ENCODE measurements around the gene LHFPL6.

LHFPL6 gene

GRCh38 chr13:39407786-39408185 lies 195.2 kb downstream of the LHFPL6 start:
- Histone ChIP-seq H3K36me3 (no peaks in the 10 kb centered on the region), H3K4me1 (ENCODE audit: control insufficient read depth in 1 of 2, insufficient read depth in 1 of 2, low read depth in 1 of 2, low read length in 1 of 2) (no peaks in the 10 kb centered on the region), H3K27me3 (no peaks in the 10 kb centered on the region), H3K4me3 (ENCODE audit: low read depth in 1 of 2, low read length in 1 of 2) (no peak overlapping the region), H3K9me3 (no peaks in the 10 kb centered on the region), H3K27ac (no peak overlapping the region)
- no peak for TF ChIP-seq CTCF (IDR thresholded peaks at IDR 0.05)

- no peak for TF ChIP-seq CTCF (IDR thresholded peaks at IDR 0.05)
- H3K27ac ChIP-seq: no peak overlapping the region
- H3K9me3 ChIP-seq: no peaks in the 10 kb centered on the region
- no peaks in the 10 kb centered on the region for H3K36me3 ChIP-seq
- no peaks in the 10 kb centered on the region for H3K4me1 ChIP-seq (ENCODE audit: control insufficient read depth in 1 of 2, insufficient read depth in 1 of 2, low read depth in 1 of 2, low read length in 1 of 2)
- no peak overlapping the region for H3K4me3 ChIP-seq (ENCODE audit: low read depth in 1 of 2, low read length in 1 of 2)
- no peaks in the 10 kb centered on the region for H3K27me3 ChIP-seq
Measured at GRCh38 chr13:39407138-39407537, 195.9 kb downstream of the LHFPL6 start.

GRCh38 chr13:39406688-39407087 lies 196.3 kb downstream of the LHFPL6 start:
- Histone ChIP-seq H3K4me1 (ENCODE audit: control insufficient read depth in 1 of 2, insufficient read depth in 1 of 2, low read depth in 1 of 2, low read length in 1 of 2) (no peaks in the 10 kb centered on the region), H3K36me3 (no peaks in the 10 kb centered on the region), H3K27me3 (no peaks in the 10 kb centered on the region), H3K4me3 (ENCODE audit: low read depth in 1 of 2, low read length in 1 of 2) (no peak overlapping the region), H3K9me3 (no peaks in the 10 kb centered on the region), H3K27ac (no peak overlapping the region)
- TF ChIP-seq CTCF (IDR thresholded peaks at IDR 0.05): no peak

GRCh38 chr13:39405596-39406205 lies 197.3 kb downstream of the LHFPL6 start:
- TF ChIP-seq CTCF (IDR thresholded peaks at IDR 0.05): no peak
- Histone ChIP-seq H3K27me3 (no peaks in the 10 kb centered on the region), H3K27ac (no peak overlapping the region), H3K4me1 (ENCODE audit: control insufficient read depth in 1 of 2, insufficient read depth in 1 of 2, low read depth in 1 of 2, low read length in 1 of 2) (no peaks in the 10 kb centered on the region), H3K9me3 (no peaks in the 10 kb centered on the region), H3K36me3 (no peaks in the 10 kb centered on the region), H3K4me3 (ENCODE audit: low read depth in 1 of 2, low read length in 1 of 2) (no peak overlapping the region)

GRCh38 chr13:39405107-39405506 lies 197.9 kb downstream of the LHFPL6 start:
- Histone ChIP-seq H3K4me3 (ENCODE audit: low read depth in 1 of 2, low read length in 1 of 2) (no peak overlapping the region), H3K36me3 (no peaks in the 10 kb centered on the region), H3K9me3 (no peaks in the 10 kb centered on the region), H3K27me3 (no peaks in the 10 kb centered on the region), H3K4me1 (ENCODE audit: control insufficient read depth in 1 of 2, insufficient read depth in 1 of 2, low read depth in 1 of 2, low read length in 1 of 2) (no peaks in the 10 kb centered on the region), H3K27ac (no peak overlapping the region)
- TF ChIP-seq CTCF (IDR thresholded peaks at IDR 0.05): no peak

GRCh38 chr13:39403106-39403505 lies 199.9 kb downstream of the LHFPL6 start:
- Histone ChIP-seq H3K4me3 (ENCODE audit: low read depth in 1 of 2, low read length in 1 of 2) (no peak overlapping the region), H3K9me3 (no peaks in the 10 kb centered on the region), H3K27ac (no peak overlapping the region), H3K27me3 (no peaks in the 10 kb centered on the region), H3K36me3 (no peaks in the 10 kb centered on the region), H3K4me1 (ENCODE audit: control insufficient read depth in 1 of 2, insufficient read depth in 1 of 2, low read depth in 1 of 2, low read length in 1 of 2) (no peaks in the 10 kb centered on the region)
- TF ChIP-seq CTCF (IDR thresholded peaks at IDR 0.05): no peak
